Neuronal stem cell (in vitro differentiated cells): ENCODE data around the gene MUC6.

ENCODE experiments used
- DNase-seq: peaks from one replicate; pipeline ENCODE4 v3.0.0-alpha.2; 2013; ENCODE audit warnings: low spot score
- H2AFZ ChIP-seq: one replicate; pipeline ENCODE4 v1.6.1; 2013; ENCODE audit warnings: mild to moderate bottlenecking, low read length, inconsistent platforms
- H2AK5ac ChIP-seq: 2 replicates; pipeline ENCODE4 v1.6.1; 2013; ENCODE audit warnings: low read depth, mild to moderate bottlenecking, inconsistent platforms, low read length, moderate library complexity, mixed read lengths
- H2BK120ac ChIP-seq: 2 replicates; pipeline ENCODE4 v1.6.1; 2013; ENCODE audit warnings: low read depth, mild to moderate bottlenecking, inconsistent platforms, low read length, moderate library complexity, mixed read lengths
- H2BK12ac ChIP-seq: one replicate; pipeline ENCODE4 v1.6.1; 2013; ENCODE audit warnings: low read length, inconsistent platforms
- H2BK15ac ChIP-seq: 2 replicates; pipeline ENCODE4 v1.6.1; 2013; ENCODE audit warnings: mild to moderate bottlenecking, low read length, inconsistent platforms, mixed read lengths
- H2BK5ac ChIP-seq: one replicate; pipeline ENCODE4 v1.6.1; 2013; ENCODE audit warnings: inconsistent platforms, mild to moderate bottlenecking, low read length, moderate library complexity
- H3K14ac ChIP-seq: one replicate; pipeline ENCODE4 v1.6.1; 2013; ENCODE audit warnings: low read length, inconsistent platforms
- H3K18ac ChIP-seq: 2 replicates; pipeline ENCODE4 v1.6.1; 2013; ENCODE audit warnings: low read length, inconsistent platforms
- H3K23ac ChIP-seq: 2 replicates; pipeline ENCODE4 v1.6.1; 2013; ENCODE audit warnings: low read depth, mild to moderate bottlenecking, mixed read lengths, low read length, inconsistent platforms; ENCODE audit not compliant: poor library complexity
- H3K27ac ChIP-seq: replicated peaks from 3 replicates; pipeline ENCODE4 v1.5.1; 2013; ENCODE audit warnings: low read length, inconsistent platforms
- H3K27me3 ChIP-seq, 3 experiments: 2 replicates each; pipeline ENCODE4 v1.6.1; 2013; ENCODE audit warnings: low read length in 3 of 3, mild to moderate bottlenecking in 2 of 3, inconsistent platforms in 1 of 3, low read depth in 1 of 3, mixed read lengths in 1 of 3, moderate library complexity in 1 of 3; ENCODE audit not compliant: control insufficient read depth in 3 of 3, insufficient read depth in 3 of 3
- H3K36me3 ChIP-seq, 2 donors: replicated peaks in 1 of 2; 2 replicates each; pipeline ENCODE4 v1.6.1; 2013; ENCODE audit warnings: low read length in 2 of 2; ENCODE audit not compliant: control insufficient read depth in 2 of 2, insufficient read depth in 2 of 2
- H3K4ac ChIP-seq: 2 replicates; pipeline ENCODE4 v1.6.1; 2013; ENCODE audit warnings: inconsistent platforms, mild to moderate bottlenecking, low read length, moderate library complexity
- H3K4me1 ChIP-seq, 2 donors: 1 replicate in 1 of 2; 2 replicates in 1 of 2; pipeline ENCODE4 v1.6.1; 2013; ENCODE audit warnings: low read length in 2 of 2, low read depth in 1 of 2; ENCODE audit not compliant: control insufficient read depth in 2 of 2, insufficient read depth in 1 of 2
- H3K4me2 ChIP-seq: one replicate; pipeline ENCODE4 v1.6.1; 2013; ENCODE audit warnings: mild to moderate bottlenecking, low read length, inconsistent platforms; ENCODE audit not compliant: insufficient read depth, poor library complexity, severe bottlenecking
- H3K4me3 ChIP-seq, 2 donors: 2 replicates each; pipeline ENCODE4 v1.5.1; 2013; ENCODE audit warnings: low read length in 2 of 2, mild to moderate bottlenecking in 2 of 2, inconsistent platforms in 1 of 2, moderate library complexity in 1 of 2
- H3K79me1 ChIP-seq: one replicate; pipeline ENCODE4 v1.6.1; 2013; ENCODE audit warnings: low read depth, mild to moderate bottlenecking, inconsistent platforms, low read length, moderate library complexity
- H3K9ac ChIP-seq: one replicate; pipeline ENCODE4 v1.6.1; 2013; ENCODE audit warnings: mild to moderate bottlenecking, low read depth, low read length, inconsistent platforms; ENCODE audit not compliant: poor library complexity
- H3K9me3 ChIP-seq, 2 donors: replicated peaks in 1 of 2; 2 replicates each; pipeline versions ENCODE3 to v1.6.1; 2013; ENCODE audit warnings: low read length in 2 of 2, mild to moderate bottlenecking in 2 of 2, inconsistent platforms in 1 of 2, low read depth in 1 of 2, mixed read lengths in 1 of 2, moderate library complexity in 1 of 2; ENCODE audit not compliant: control insufficient read depth in 2 of 2, insufficient read depth in 1 of 2
- H4K8ac ChIP-seq: one replicate; pipeline ENCODE4 v1.6.1; 2013; ENCODE audit warnings: low read depth, mild to moderate bottlenecking, inconsistent platforms, low read length, moderate library complexity
- H4K91ac ChIP-seq: one replicate; pipeline ENCODE4 v1.6.1; 2013; ENCODE audit warnings: low read length, low read depth, mild to moderate bottlenecking, inconsistent platforms; ENCODE audit not compliant: poor library complexity
- WGBS, 2 donors: extraction: QIAGEN DNeasy Blood & Tissue Kit; methylation state at CpG; one replicate each; pipeline ENCODE4 v1.1.7; 2013; ENCODE audit warnings: missing lambda C conversion rate in 2 of 2, mixed read lengths in 1 of 2; ENCODE audit not compliant: insufficient read length in 2 of 2, insufficient replicate concordance in 1 of 2; ENCODE audit errors: extremely low coverage in 2 of 2; 5-methylcytosine and 5-hydroxymethylcytosine counted together

Gene MUC6

GRCh38 chr11:970319-970871 lies 66.1 kb downstream of the MUC6 start:
- DNase-seq, result no peak
- Histone ChIP-seq H3K4ac (no peak overlapping the region), H3K4me1 (no peaks in the 10 kb centered on the region)

DNA sequence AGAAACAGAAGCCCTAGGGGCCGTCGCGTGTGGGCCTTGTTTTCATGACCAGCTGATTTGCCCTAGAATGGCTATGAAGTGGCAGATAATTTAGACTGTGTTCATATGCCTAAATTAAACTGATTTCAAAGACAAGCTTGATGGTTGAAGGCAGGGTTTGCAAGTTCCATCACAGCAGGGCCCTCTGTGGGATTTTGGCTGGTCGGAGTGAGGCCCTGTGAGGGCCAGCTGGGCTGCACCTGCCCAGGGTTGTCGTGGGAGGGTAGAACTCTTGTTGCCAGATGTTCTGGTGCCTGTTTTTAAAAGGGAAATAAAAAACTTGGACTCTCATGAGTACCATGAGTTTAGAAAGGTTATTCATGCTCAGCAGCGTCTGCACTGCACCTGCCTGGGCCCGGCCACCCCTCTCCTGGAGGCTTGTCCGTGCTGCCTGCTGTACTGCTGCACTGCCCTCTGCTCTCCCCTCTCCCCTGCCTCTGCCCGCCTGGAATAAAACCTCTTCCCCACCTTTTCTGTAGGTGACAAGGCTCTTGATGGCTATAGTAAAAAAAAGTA lies 66.8 kb downstream of the MUC6 start:
- Histone ChIP-seq H2BK15ac (no peak overlapping the region), H3K36me3 (peaks cover 43 to 72% of the 10 kb centered on the region in 2 donors), H3K9me3 (no peaks in the 10 kb centered on the region), H3K79me1 (peaks cover 7% of the 10 kb centered on the region), H4K8ac (no peak overlapping the region), H4K91ac (no peak overlapping the region), H2BK120ac (no peak overlapping the region), H3K4me1 (no peaks in the 10 kb centered on the region), H3K4me2 (no peak overlapping the region), H3K9ac (no peak overlapping the region), H3K18ac (no peak overlapping the region), H2BK5ac (no peak overlapping the region), H3K4ac (no peak overlapping the region), H3K27me3 (no peaks in the 10 kb centered on the region), H3K27ac (no peak overlapping the region), H2AK5ac (no peak overlapping the region), H2BK12ac (no peak overlapping the region), H3K14ac (no peak overlapping the region), H2AFZ (no peak overlapping the region), H3K4me3 (no peak overlapping the region), H3K23ac (no peak overlapping the region)
- WGBS, 2 donors, result no CpG with 5 or more reads among the region's 9 CpGs
- no peak for DNase-seq

More at GRCh38 chr11:970319-970871, 66.1 kb downstream of the MUC6 start:
- Histone ChIP-seq H3K18ac (no peak overlapping the region), H4K8ac (no peak overlapping the region), H4K91ac (no peak overlapping the region), H3K9ac (peak overlapping the region; percentile 53), H3K14ac (no peak overlapping the region), H3K23ac (no peak overlapping the region), H3K36me3 (peaks cover 43 to 68% of the 10 kb centered on the region in 2 donors), H3K27me3 (no peaks in the 10 kb centered on the region), H3K4me3 (no peak overlapping the region), H3K4me2 (no peak overlapping the region), H2BK5ac (no peak overlapping the region), H3K79me1 (peaks cover 7% of the 10 kb centered on the region), H2BK15ac (no peak overlapping the region), H2BK12ac (no peak overlapping the region), H2BK120ac (no peak overlapping the region), H3K27ac (no peak overlapping the region), H3K9me3 (no peaks in the 10 kb centered on the region), H2AFZ (no peak overlapping the region), H2AK5ac (no peak overlapping the region)
- no CpG with 5 or more reads among the region's 26 CpGs for WGBS, 2 donors

DNA sequence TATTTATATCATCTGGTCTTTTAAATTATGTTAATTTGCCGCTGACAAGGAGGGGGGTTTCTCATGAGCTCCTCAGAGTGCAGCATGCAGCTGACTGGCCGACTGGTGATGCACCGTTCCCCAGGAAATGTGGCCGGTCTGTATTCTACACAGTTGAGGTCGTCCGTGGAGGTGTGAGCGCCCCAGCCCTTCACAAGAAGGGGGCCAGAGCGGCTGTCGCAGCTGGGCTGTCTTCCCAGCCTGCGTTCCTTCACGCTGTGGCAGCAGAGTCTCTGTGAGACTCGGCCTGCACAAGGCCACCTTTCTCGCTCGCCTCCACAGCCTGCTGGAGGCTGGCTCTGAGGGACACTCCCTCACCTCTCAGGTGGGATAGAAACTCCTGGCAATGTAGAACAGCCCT lies 67.7 kb downstream of the MUC6 start:
- Histone ChIP-seq H3K27me3 (no peaks in the 10 kb centered on the region), H3K9me3 (no peaks in the 10 kb centered on the region), H3K4me2 (no peak overlapping the region), H3K9ac (no peak overlapping the region), H2BK15ac (no peak overlapping the region), H3K18ac (no peak overlapping the region), H4K91ac (no peak overlapping the region), H2BK120ac (no peak overlapping the region), H3K36me3 (peaks cover 42 to 76% of the 10 kb centered on the region in 2 donors), H3K14ac (no peak overlapping the region), H4K8ac (no peak overlapping the region), H2AK5ac (no peak overlapping the region), H2BK12ac (no peak overlapping the region), H2BK5ac (no peak overlapping the region), H2AFZ (no peak overlapping the region), H3K23ac (no peak overlapping the region), H3K4ac (no peak overlapping the region), H3K4me3 (no peak overlapping the region), H3K4me1 (no peaks in the 10 kb centered on the region), H3K79me1 (peaks cover 7% of the 10 kb centered on the region), H3K27ac (no peak overlapping the region)
- no peak for DNase-seq
- no CpG with 5 or more reads among the region's 14 CpGs for WGBS, 2 donors

DNA sequence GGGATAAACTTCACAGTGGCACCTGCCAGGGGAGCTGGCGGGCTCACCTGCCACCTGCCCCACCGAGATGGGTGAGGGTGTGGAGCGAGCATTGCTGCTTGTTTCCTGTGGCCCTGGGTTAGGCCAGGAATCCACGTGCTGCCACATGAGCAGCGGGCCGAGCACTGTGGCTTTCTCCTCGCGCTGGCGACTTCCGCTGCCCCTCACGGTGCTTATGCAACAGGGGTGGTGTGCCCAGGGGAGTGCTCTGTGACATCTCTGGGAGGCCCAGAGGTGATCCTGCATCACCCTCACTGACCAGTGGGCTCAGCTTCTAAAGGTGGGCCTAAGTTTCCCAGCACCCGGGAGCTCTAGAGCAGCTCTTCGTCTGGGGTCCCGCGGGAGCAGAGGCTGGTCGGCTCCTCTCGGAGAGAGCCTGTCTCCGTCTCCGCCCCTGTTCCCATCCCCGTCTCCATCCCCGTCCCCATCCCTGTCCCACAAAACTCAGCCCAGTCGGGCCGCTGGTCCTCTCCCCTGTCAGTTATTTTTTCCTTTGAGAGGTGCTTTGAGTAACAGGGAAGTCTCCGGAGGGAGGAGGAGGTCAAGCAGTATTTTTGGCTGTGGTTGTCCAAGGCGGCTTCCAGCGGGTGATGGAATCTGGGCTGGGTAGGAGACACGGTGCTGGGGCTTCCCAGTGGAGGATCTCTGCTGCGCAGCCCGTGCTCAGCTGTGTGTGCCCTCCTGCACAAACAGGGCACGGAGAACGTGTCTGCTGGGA lies 68.3 kb downstream of the MUC6 start:
- Histone ChIP-seq H2AFZ (no peak overlapping the region), H3K36me3 (peaks cover 40 to 76% of the 10 kb centered on the region in 2 donors), H2BK5ac (peak overlapping the region; percentile 57), H3K27me3 (no peaks in the 10 kb centered on the region), H2BK120ac (no peak overlapping the region), H3K4me3 (peak overlapping the region in 1 of 2 donors; percentile 63), H3K18ac (no peak overlapping the region), H3K23ac (no peak overlapping the region), H3K4me2 (no peak overlapping the region), H2AK5ac (no peak overlapping the region), H3K9me3 (peaks cover 2 to 5% of the 10 kb centered on the region in 2 donors), H3K4ac (no peak overlapping the region), H4K8ac (no peak overlapping the region), H3K79me1 (peaks cover 7% of the 10 kb centered on the region), H3K14ac (peak overlapping the region; percentile 14), H3K9ac (peak overlapping the region; percentile 56), H3K27ac (peak overlapping the region; percentile 43), H3K4me1 (no peaks in the 10 kb centered on the region), H4K91ac (peak overlapping the region; percentile 80), H2BK12ac (no peak overlapping the region), H2BK15ac (no peak overlapping the region)
- DNase-seq, result no peak
- WGBS, 2 donors, result no CpG with 5 or more reads among the region's 31 CpGs
